ENCODE measurements around the gene BAG5.
"Not testable (repeated sequence)": the region's sequence is repeated elsewhere in the genome, so short reads cannot be mapped to it uniquely, and the experiment has no call there.

BAG5 gene

GRCh38 chr14:103562429-103563225 is at the start of gene BAG5, which contains the start of gene COA8:
BAG5 (minus strand) TSS chr14:103562657; CDS start chr14:103561164, 1,493 bp downstream.
COA8 (plus strand) TSS chr14:103562960; CDS start chr14:103563002, 42 bp downstream.
- in situ Hi-C loops (cut with HindIII; ENCODE audit: low pct_ligation_motif_present, low sequenced_read_pairs): no loop called here
- Histone ChIP-seq H3K27me3 (replicated peaks) (no peaks in the 10 kb centered on the region), H3K4me3 (ENCODE audit: low read depth, low read length) (peak within 1 kb of the TSS; percentile 85), H3K27ac (peak within 1 kb of the TSS; percentile 96), H3K36me3 (replicated peaks) (peaks cover 9% of the 10 kb centered on the region)
- no peak for TF ChIP-seq CTCF (IDR thresholded peaks at IDR 0.05; ENCODE audit: low read depth, low read length, missing control alignments)
- DNase-seq: peak; percentile 56

GRCh38 chr14:103611215-103611614 is 48.8 kb upstream of the BAG5 start:
- no peak for DNase-seq
- in situ Hi-C loops (cut with HindIII; ENCODE audit: low pct_ligation_motif_present, low sequenced_read_pairs): no loop called here
- Histone ChIP-seq H3K36me3 (replicated peaks) (no peaks in the 10 kb centered on the region), H3K27me3 (replicated peaks) (no peaks in the 10 kb centered on the region), H3K27ac (no peak overlapping the region), H3K4me3 (ENCODE audit: low read depth, low read length) (no peak overlapping the region)
- TF ChIP-seq CTCF (IDR thresholded peaks at IDR 0.05; ENCODE audit: low read depth, low read length, missing control alignments): no peak

GRCh38 chr14:103609081-103609480 is 46.6 kb upstream of the BAG5 start:
- H3K27ac ChIP-seq; in situ Hi-C loops (cut with HindIII; ENCODE audit: low pct_ligation_motif_present, low sequenced_read_pairs); DNase-seq; H3K27me3 ChIP-seq (replicated peaks); H3K4me3 ChIP-seq (ENCODE audit: low read depth, low read length); H3K36me3 ChIP-seq (replicated peaks): not testable (repeated sequence)

GRCh38 chr14:103607822-103608221 is 45.4 kb upstream of the BAG5 start:
- H3K4me3 ChIP-seq (ENCODE audit: low read depth, low read length): no peak overlapping the region
- no peak for DNase-seq
- in situ Hi-C loops (cut with HindIII; ENCODE audit: low pct_ligation_motif_present, low sequenced_read_pairs): no loop called here

GRCh38 chr14:103606963-103607668 is 44.7 kb upstream of the BAG5 start:
- in situ Hi-C loops (cut with HindIII; ENCODE audit: low pct_ligation_motif_present, low sequenced_read_pairs): no loop called here
- TF ChIP-seq CTCF (IDR thresholded peaks at IDR 0.05; ENCODE audit: low read depth, low read length, missing control alignments): peak; percentile 55
- H3K4me3 ChIP-seq (ENCODE audit: low read depth, low read length): no peak overlapping the region
- no peaks in the 10 kb centered on the region for H3K36me3 ChIP-seq (replicated peaks)
- H3K27me3 ChIP-seq (replicated peaks): no peaks in the 10 kb centered on the region
- DNase-seq: peak; percentile 78
- no peak overlapping the region for H3K27ac ChIP-seq

More at GRCh38 chr14:103607822-103608221, 45.4 kb upstream of the BAG5 start:
- no peak for TF ChIP-seq CTCF (IDR thresholded peaks at IDR 0.05; ENCODE audit: low read depth, low read length, missing control alignments)
- no peaks in the 10 kb centered on the region for H3K27me3 ChIP-seq (replicated peaks)
- H3K36me3 ChIP-seq (replicated peaks): no peaks in the 10 kb centered on the region
- no peak overlapping the region for H3K27ac ChIP-seq

GRCh38 chr14:103604620-103605019 is 42.2 kb upstream of the BAG5 start:
- Histone ChIP-seq H3K36me3 (replicated peaks) (no peaks in the 10 kb centered on the region), H3K27ac (no peak overlapping the region), H3K27me3 (replicated peaks) (no peaks in the 10 kb centered on the region), H3K4me3 (ENCODE audit: low read depth, low read length) (no peak overlapping the region)
- no peak for DNase-seq
- no peak for TF ChIP-seq CTCF (IDR thresholded peaks at IDR 0.05; ENCODE audit: low read depth, low read length, missing control alignments)
- in situ Hi-C loops (cut with HindIII; ENCODE audit: low pct_ligation_motif_present, low sequenced_read_pairs): no loop called here

Data from brain microvascular endothelial cell (primary cell).